HepG2 (cell line): Measurements from ENCODE around the gene TEKT5.
A peak's percentile ranks its signal among the peaks of the same experiment; 100 is the strongest.

Source experiments
- ARNT ChIP-seq: fragments of 450-650 bp; IDR thresholded peaks from 2 replicates; pipeline ENCODE4 v1.6.1; 2017
- CTCF ChIP-seq: sonication (generic); formaldehyde crosslinking; IDR thresholded peaks from 2 replicates; pipeline ENCODE4 v1.5.0; 2020; ENCODE audit warnings: mild to moderate bottlenecking, missing genetic modification reagents, moderate library complexity
- JUND ChIP-seq: sonication (generic); formaldehyde crosslinking; IDR thresholded peaks from 2 replicates; pipeline ENCODE4 v1.8.0; 2022; ENCODE audit warnings: mild to moderate bottlenecking, missing genetic modification reagents
- STAT6 ChIP-seq: sonication (generic); formaldehyde crosslinking; IDR thresholded peaks from 2 replicates; pipeline ENCODE4 v1.4.0; 2020; ENCODE audit warnings: missing genetic modification reagents, mild to moderate bottlenecking, borderline replicate concordance
- TAF1 ChIP-seq: sonication (generic); formaldehyde crosslinking; IDR thresholded peaks from 2 replicates; pipeline ENCODE4 v1.4.0; 2020; ENCODE audit warnings: missing genetic modification reagents
- TCF12 ChIP-seq, 2 experiments: fragments of 450-650 bp in 1 of 2; sonication (generic) in 1 of 2; formaldehyde crosslinking in 1 of 2; IDR thresholded peaks; 2 replicates each; pipeline versions ENCODE4 v1.6.1 to v1.8.0; 2017 to 2022; ENCODE audit warnings: antibody characterized with exemption in 1 of 2, mild to moderate bottlenecking in 1 of 2, missing genetic modification reagents in 1 of 2, moderate library complexity in 1 of 2
- ZBTB7A ChIP-seq: sonication (generic); formaldehyde crosslinking; IDR thresholded peaks from 2 replicates; pipeline ENCODE4 v1.8.0; 2022; ENCODE audit warnings: mild to moderate bottlenecking, missing genetic modification reagents
- ZC3H4 ChIP-seq: sonication (generic); formaldehyde crosslinking; IDR thresholded peaks from 2 replicates; pipeline ENCODE4 v1.4.0; 2020; ENCODE audit warnings: missing genetic modification reagents, borderline replicate concordance
- ZFX ChIP-seq: sonication (generic); formaldehyde crosslinking; IDR thresholded peaks from 2 replicates; pipeline ENCODE4 v1.4.0; 2020; ENCODE audit warnings: mild to moderate bottlenecking, low read depth, missing genetic modification reagents, moderate library complexity
- ZNF234 ChIP-seq: sonication (generic); formaldehyde crosslinking; conservative IDR thresholded peaks from 2 replicates; pipeline ENCODE4 v1.5.1; 2020; ENCODE audit warnings: mild to moderate bottlenecking, missing genetic modification reagents
- ZNF253 ChIP-seq: sonication (generic); formaldehyde crosslinking; IDR thresholded peaks from 2 replicates; pipeline ENCODE4 v1.8.0; 2022; ENCODE audit warnings: mild to moderate bottlenecking, missing genetic modification reagents, borderline replicate concordance
- ZNF280B ChIP-seq: sonication (generic); formaldehyde crosslinking; IDR thresholded peaks from 2 replicates; pipeline ENCODE4 v1.5.0; 2020; ENCODE audit warnings: missing genetic modification reagents, mild to moderate bottlenecking, borderline replicate concordance
- ZNF510 ChIP-seq: sonication (generic); formaldehyde crosslinking; IDR thresholded peaks from 2 replicates; pipeline ENCODE4 v1.4.0; 2020; ENCODE audit warnings: low read depth, mild to moderate bottlenecking, missing genetic modification reagents
- ZNF7 ChIP-seq: IDR thresholded peaks from 2 replicates; pipeline ENCODE4 v1.6.1; 2016; ENCODE audit warnings: missing biosample characterization, missing genetic modification reagents

- TF ChIP-seq ARNT = no peak
- TF ChIP-seq TCF12 (IDR thresholded peaks at IDR 0.05) = no peak
- TF ChIP-seq TCF12 (CRISPR knock-in tag; IDR thresholded peaks at IDR 0.05) = peak; percentile 60; the same call in 1 of the 2 replicates
- peak; percentile 90; the same call in 1 of the 2 replicates for TF ChIP-seq ZNF234 (CRISPR knock-in tag)
- peak; percentile 33 for TF ChIP-seq CTCF (CRISPR knock-in tag)
- TF ChIP-seq ZNF280B = peak; percentile 100
- TF ChIP-seq JUND (CRISPR knock-in tag) = no peak; the same call in 1 of the 2 replicates
- peak; percentile 94; the same call in 1 of the 2 replicates for TF ChIP-seq ZBTB7A (CRISPR knock-in tag)
- TF ChIP-seq ZNF253 (CRISPR knock-in tag) = peak; percentile 92; the same call in 1 of the 2 replicates
- TF ChIP-seq STAT6 (CRISPR knock-in tag) = peak; percentile 98
- peak; percentile 96; the same call in 1 of the 2 replicates for TF ChIP-seq ZC3H4
- peak; percentile 96 for TF ChIP-seq TAF1 (CRISPR knock-in tag)
- peak; percentile 98 for TF ChIP-seq ZNF510 (CRISPR knock-in tag)
- TF ChIP-seq ZNF7 (CRISPR knock-in tag) = no peak
- peak; percentile 100 for TF ChIP-seq ZFX
Measured at GRCh38 chr16:10743610-10744369, 49.1 kb upstream of the TEKT5 start, which contains the start of gene NUBP1.
